Putamen (tissue), 1 donor: ENCODE data around the gene ABCA1.
"Not testable (repeated sequence)": the region's sequence is repeated elsewhere in the genome, so short reads cannot be mapped to it uniquely, and the experiment has no call there.

ENCODE experiments used
- DNase-seq: peaks from one replicate; pipeline ENCODE4 v3.0.0-alpha.2; 2016; ENCODE audit warnings: low spot score

Gene ABCA1

GRCh38 chr9:104868687-104869404 lies 59.1 kb downstream of the ABCA1 start:
- DNase-seq = peak; percentile 71

- no peak for DNase-seq
Measured at GRCh38 chr9:104868303-104868686, 59.7 kb downstream of the ABCA1 start.

GRCh38 chr9:104866191-104866590 lies 61.8 kb downstream of the ABCA1 start:
- no peak for DNase-seq

GRCh38 chr9:104864675-104865104 lies 63.3 kb downstream of the ABCA1 start:
- no peak for DNase-seq

- DNase-seq = peak; percentile 79
Measured at GRCh38 chr9:104863180-104863883, 64.6 kb downstream of the ABCA1 start.

- no peak for DNase-seq
Measured at GRCh38 chr9:104861397-104861796, 66.6 kb downstream of the ABCA1 start.

- DNase-seq = no peak
Measured at GRCh38 chr9:104860263-104860662, 67.7 kb downstream of the ABCA1 start.

- no peak for DNase-seq
Measured at GRCh38 chr9:104858846-104859245, 69.1 kb downstream of the ABCA1 start.

GRCh38 chr9:104858271-104858670 lies 69.7 kb downstream of the ABCA1 start:
- no peak for DNase-seq

GRCh38 chr9:104856413-104856941 lies 71.5 kb downstream of the ABCA1 start:
- no peak for DNase-seq

GRCh38 chr9:104855807-104856206 lies 72.1 kb downstream of the ABCA1 start:
- DNase-seq = no peak

- not testable (repeated sequence) for DNase-seq
Measured at GRCh38 chr9:104855258-104855657, 72.7 kb downstream of the ABCA1 start.

- no peak for DNase-seq
Measured at GRCh38 chr9:104854613-104855012, 73.3 kb downstream of the ABCA1 start.

GRCh38 chr9:104853683-104854082 lies 74.3 kb downstream of the ABCA1 start:
- no peak for DNase-seq

GRCh38 chr9:104853159-104853558 lies 74.8 kb downstream of the ABCA1 start:
- DNase-seq = no peak

GRCh38 chr9:104851546-104851920 lies 76.4 kb downstream of the ABCA1 start:
- no peak for DNase-seq

GRCh38 chr9:104850786-104851545 lies 77.0 kb downstream of the ABCA1 start:
- DNase-seq = no peak

GRCh38 chr9:104849023-104849422 lies 78.9 kb downstream of the ABCA1 start:
- no peak for DNase-seq

GRCh38 chr9:104844710-104845109 lies 83.2 kb downstream of the ABCA1 start:
- no peak for DNase-seq

GRCh38 chr9:104843644-104844240 lies 84.2 kb downstream of the ABCA1 start:
- no peak for DNase-seq

GRCh38 chr9:104842698-104843097 lies 85.3 kb downstream of the ABCA1 start:
- DNase-seq = no peak

- no peak for DNase-seq
Measured at GRCh38 chr9:104841601-104842141, 86.3 kb downstream of the ABCA1 start.
